Neuronal stem cell (in vitro differentiated cells): ENCODE results near the gene PLXNB3.
"Not testable (repeated sequence)": the region's sequence is repeated elsewhere in the genome, so short reads cannot be mapped to it uniquely, and the experiment has no call there.

Source experiments
- DNase-seq: peaks from one replicate; pipeline ENCODE4 v3.0.0-alpha.2; 2013; ENCODE audit warnings: low spot score
- H2AFZ ChIP-seq: one replicate; pipeline ENCODE4 v1.6.1; 2013; ENCODE audit warnings: mild to moderate bottlenecking, low read length, inconsistent platforms
- H2AK5ac ChIP-seq: 2 replicates; pipeline ENCODE4 v1.6.1; 2013; ENCODE audit warnings: low read depth, mild to moderate bottlenecking, inconsistent platforms, low read length, moderate library complexity, mixed read lengths
- H2BK120ac ChIP-seq: 2 replicates; pipeline ENCODE4 v1.6.1; 2013; ENCODE audit warnings: low read depth, mild to moderate bottlenecking, inconsistent platforms, low read length, moderate library complexity, mixed read lengths
- H2BK12ac ChIP-seq: one replicate; pipeline ENCODE4 v1.6.1; 2013; ENCODE audit warnings: low read length, inconsistent platforms
- H2BK15ac ChIP-seq: 2 replicates; pipeline ENCODE4 v1.6.1; 2013; ENCODE audit warnings: mild to moderate bottlenecking, low read length, inconsistent platforms, mixed read lengths
- H2BK5ac ChIP-seq: one replicate; pipeline ENCODE4 v1.6.1; 2013; ENCODE audit warnings: inconsistent platforms, mild to moderate bottlenecking, low read length, moderate library complexity
- H3K14ac ChIP-seq: one replicate; pipeline ENCODE4 v1.6.1; 2013; ENCODE audit warnings: low read length, inconsistent platforms
- H3K18ac ChIP-seq: 2 replicates; pipeline ENCODE4 v1.6.1; 2013; ENCODE audit warnings: low read length, inconsistent platforms
- H3K23ac ChIP-seq: 2 replicates; pipeline ENCODE4 v1.6.1; 2013; ENCODE audit warnings: low read depth, mild to moderate bottlenecking, mixed read lengths, low read length, inconsistent platforms; ENCODE audit not compliant: poor library complexity
- H3K27ac ChIP-seq: replicated peaks from 3 replicates; pipeline ENCODE4 v1.5.1; 2013; ENCODE audit warnings: low read length, inconsistent platforms
- H3K27me3 ChIP-seq, 3 experiments: 2 replicates each; pipeline ENCODE4 v1.6.1; 2013; ENCODE audit warnings: low read length in 3 of 3, mild to moderate bottlenecking in 2 of 3, inconsistent platforms in 1 of 3, low read depth in 1 of 3, mixed read lengths in 1 of 3, moderate library complexity in 1 of 3; ENCODE audit not compliant: control insufficient read depth in 3 of 3, insufficient read depth in 3 of 3
- H3K36me3 ChIP-seq, 2 donors: replicated peaks in 1 of 2; 2 replicates each; pipeline ENCODE4 v1.6.1; 2013; ENCODE audit warnings: low read length in 2 of 2; ENCODE audit not compliant: control insufficient read depth in 2 of 2, insufficient read depth in 2 of 2
- H3K4ac ChIP-seq: 2 replicates; pipeline ENCODE4 v1.6.1; 2013; ENCODE audit warnings: inconsistent platforms, mild to moderate bottlenecking, low read length, moderate library complexity
- H3K4me1 ChIP-seq, 2 donors: 1 replicate in 1 of 2; 2 replicates in 1 of 2; pipeline ENCODE4 v1.6.1; 2013; ENCODE audit warnings: low read length in 2 of 2, low read depth in 1 of 2; ENCODE audit not compliant: control insufficient read depth in 2 of 2, insufficient read depth in 1 of 2
- H3K4me2 ChIP-seq: one replicate; pipeline ENCODE4 v1.6.1; 2013; ENCODE audit warnings: mild to moderate bottlenecking, low read length, inconsistent platforms; ENCODE audit not compliant: insufficient read depth, poor library complexity, severe bottlenecking
- H3K4me3 ChIP-seq, 2 donors: 2 replicates each; pipeline ENCODE4 v1.5.1; 2013; ENCODE audit warnings: low read length in 2 of 2, mild to moderate bottlenecking in 2 of 2, inconsistent platforms in 1 of 2, moderate library complexity in 1 of 2
- H3K79me1 ChIP-seq: one replicate; pipeline ENCODE4 v1.6.1; 2013; ENCODE audit warnings: low read depth, mild to moderate bottlenecking, inconsistent platforms, low read length, moderate library complexity
- H3K9ac ChIP-seq: one replicate; pipeline ENCODE4 v1.6.1; 2013; ENCODE audit warnings: mild to moderate bottlenecking, low read depth, low read length, inconsistent platforms; ENCODE audit not compliant: poor library complexity
- H3K9me3 ChIP-seq, 2 donors: replicated peaks in 1 of 2; 2 replicates each; pipeline versions ENCODE3 to v1.6.1; 2013; ENCODE audit warnings: low read length in 2 of 2, mild to moderate bottlenecking in 2 of 2, inconsistent platforms in 1 of 2, low read depth in 1 of 2, mixed read lengths in 1 of 2, moderate library complexity in 1 of 2; ENCODE audit not compliant: control insufficient read depth in 2 of 2, insufficient read depth in 1 of 2
- H4K8ac ChIP-seq: one replicate; pipeline ENCODE4 v1.6.1; 2013; ENCODE audit warnings: low read depth, mild to moderate bottlenecking, inconsistent platforms, low read length, moderate library complexity
- H4K91ac ChIP-seq: one replicate; pipeline ENCODE4 v1.6.1; 2013; ENCODE audit warnings: low read length, low read depth, mild to moderate bottlenecking, inconsistent platforms; ENCODE audit not compliant: poor library complexity
- WGBS, 2 donors: extraction: QIAGEN DNeasy Blood & Tissue Kit; methylation state at CpG; one replicate each; pipeline ENCODE4 v1.1.7; 2013; ENCODE audit warnings: missing lambda C conversion rate in 2 of 2, mixed read lengths in 1 of 2; ENCODE audit not compliant: insufficient read length in 2 of 2, insufficient replicate concordance in 1 of 2; ENCODE audit errors: extremely low coverage in 2 of 2; 5-methylcytosine and 5-hydroxymethylcytosine counted together

The PLXNB3 gene

GRCh38 chrX:153746991-153747390, 17.1 kb upstream of the PLXNB3 start:
- not testable (repeated sequence) for H3K4me2 ChIP-seq, H3K4ac ChIP-seq, H3K9ac ChIP-seq, H3K4me3 ChIP-seq, H3K36me3 ChIP-seq, H3K79me1 ChIP-seq, H3K27me3 ChIP-seq, H4K91ac ChIP-seq, H2AK5ac ChIP-seq, H4K8ac ChIP-seq, H2BK5ac ChIP-seq, H3K18ac ChIP-seq, H3K23ac ChIP-seq, H2BK15ac ChIP-seq, DNase-seq, H3K4me1 ChIP-seq, H2BK12ac ChIP-seq, H3K14ac ChIP-seq, H2AFZ ChIP-seq, H2BK120ac ChIP-seq, H3K27ac ChIP-seq, H3K9me3 ChIP-seq
- no CpG with 5 or more reads among the region's 6 CpGs for WGBS, 2 donors

- H3K9ac ChIP-seq, H2AFZ ChIP-seq, H3K27me3 ChIP-seq, H3K79me1 ChIP-seq, H3K4me2 ChIP-seq, H4K91ac ChIP-seq, H2BK15ac ChIP-seq, H2BK12ac ChIP-seq, H3K36me3 ChIP-seq, H3K23ac ChIP-seq, H3K4ac ChIP-seq, H3K14ac ChIP-seq, H3K9me3 ChIP-seq, H2BK120ac ChIP-seq, H3K4me3 ChIP-seq, DNase-seq, H3K27ac ChIP-seq, H3K4me1 ChIP-seq, H4K8ac ChIP-seq, H2BK5ac ChIP-seq, H2AK5ac ChIP-seq, H3K18ac ChIP-seq: not testable (repeated sequence)
- no CpG with 5 or more reads among the region's 7 CpGs for WGBS, 2 donors
These were observed 15.0 kb upstream of the PLXNB3 start for GRCh38 chrX:153749017-153749416.

- H3K36me3 ChIP-seq, result no peaks in the 10 kb centered on the region
- H3K18ac ChIP-seq, result no peak overlapping the region
- H3K4me1 ChIP-seq, result no peaks in the 10 kb centered on the region
- no peaks in the 10 kb centered on the region for H3K27me3 ChIP-seq
- no peak overlapping the region for H2BK12ac ChIP-seq
- no peak overlapping the region for H2BK5ac ChIP-seq
- H2AK5ac ChIP-seq, result no peak overlapping the region
- no peaks in the 10 kb centered on the region for H3K9me3 ChIP-seq
- H2AFZ ChIP-seq, result no peak overlapping the region
- H3K27ac ChIP-seq, result no peak overlapping the region
- no peak overlapping the region for H4K8ac ChIP-seq
- no peak overlapping the region for H3K4me3 ChIP-seq
- H3K9ac ChIP-seq, result no peak overlapping the region
- H3K4ac ChIP-seq, result no peak overlapping the region
- no peak for DNase-seq
- H2BK15ac ChIP-seq, result no peak overlapping the region
- WGBS, 2 donors, result no CpG with 5 or more reads among the region's 12 CpGs
- H3K79me1 ChIP-seq, result no peaks in the 10 kb centered on the region
- no peak overlapping the region for H3K14ac ChIP-seq
- H4K91ac ChIP-seq, result no peak overlapping the region
- H3K4me2 ChIP-seq, result no peak overlapping the region
- H2BK120ac ChIP-seq, result no peak overlapping the region
- no peak overlapping the region for H3K23ac ChIP-seq
These were observed 13.8 kb upstream of the PLXNB3 start for GRCh38 chrX:153750127-153750774.

GRCh38 chrX:153755136-153755535, 8.9 kb upstream of the PLXNB3 start:
- Histone ChIP-seq H3K4me2 (no peak overlapping the region), H4K8ac (no peak overlapping the region), H3K4ac (no peak overlapping the region), H2BK12ac (no peak overlapping the region), H3K79me1 (no peaks in the 10 kb centered on the region), H4K91ac (no peak overlapping the region), H2BK5ac (no peak overlapping the region), H3K14ac (no peak overlapping the region), H3K4me1 (no peaks in the 10 kb centered on the region), H3K23ac (no peak overlapping the region), H3K18ac (no peak overlapping the region), H3K9me3 (peaks cover 0 to 15% of the 10 kb centered on the region in 2 donors), H3K36me3 (no peaks in the 10 kb centered on the region), H3K4me3 (no peak overlapping the region), H2BK15ac (no peak overlapping the region), H2BK120ac (no peak overlapping the region), H3K27me3 (no peaks in the 10 kb centered on the region), H3K9ac (no peak overlapping the region), H3K27ac (no peak overlapping the region), H2AFZ (no peak overlapping the region), H2AK5ac (no peak overlapping the region)
- WGBS, 2 donors, result no CpG with 5 or more reads among the region's 1 CpG
- no peak for DNase-seq
